LNCAP (cell line): Measurements from ENCODE around the gene NACA2.
A peak's percentile ranks its signal among the peaks of the same experiment; 100 is the strongest.

Experiments used
- CTCF ChIP-seq: fragments of 450-650 bp; IDR thresholded peaks from 2 replicates; pipeline ENCODE4 v1.5.1; 2017; ENCODE audit warnings: mild to moderate bottlenecking

NACA2 gene

GRCh38 chr17:61575352-61575975 lies 15.6 kb downstream of the NACA2 start:
- no peak for TF ChIP-seq CTCF

- TF ChIP-seq CTCF: peak; percentile 63
These were observed 16.3 kb downstream of the NACA2 start for GRCh38 chr17:61574542-61575351.

GRCh38 chr17:61571624-61572023 lies 19.4 kb downstream of the NACA2 start:
- no peak for TF ChIP-seq CTCF

- no peak for TF ChIP-seq CTCF
These were observed 20.9 kb downstream of the NACA2 start for GRCh38 chr17:61570118-61570517.

GRCh38 chr17:61568219-61569072 lies 22.6 kb downstream of the NACA2 start:
- no peak for TF ChIP-seq CTCF

GRCh38 chr17:61567045-61567802 lies 23.8 kb downstream of the NACA2 start:
- no peak for TF ChIP-seq CTCF

- TF ChIP-seq CTCF: no peak
These were observed 25.8 kb downstream of the NACA2 start for GRCh38 chr17:61565213-61565612.
